Activated naive CD8-positive, alpha-beta T cell treated with anti-CD3 and anti-CD28 coated beads, Interleukin-2, amount 50 U/mL, for 24 hours (primary cell): ENCODE data around the gene KRT76.

Experiments
- ATAC-seq: fragments of 150-1000 bp; cut with Tn5 transposase; one replicate; pipeline ENCODE4 v1.10.0; 2021
- DNase-seq: peaks from one replicate; pipeline ENCODE4 v3.0.0; 2021
- H3K27ac Mint-ChIP-seq: one replicate; pipeline ENCODE4 v1.8.0; 2021; ENCODE audit warnings: mild to moderate bottlenecking, mixed read lengths
- H3K27me3 Mint-ChIP-seq: one replicate; pipeline ENCODE4 v1.8.0; 2021; ENCODE audit warnings: mixed read lengths
- H3K36me3 Mint-ChIP-seq: one replicate; pipeline ENCODE4 v1.8.0; 2021; ENCODE audit warnings: low read depth, mixed read lengths
- H3K4me1 Mint-ChIP-seq: one replicate; pipeline ENCODE4 v1.8.0; 2021; ENCODE audit warnings: mixed read lengths
- H3K4me3 Mint-ChIP-seq: one replicate; pipeline ENCODE4 v1.8.0; 2021; ENCODE audit warnings: mild to moderate bottlenecking, moderate library complexity, mixed read lengths
- H3K9me3 Mint-ChIP-seq: one replicate; pipeline ENCODE4 v1.8.0; 2021; ENCODE audit warnings: mixed read lengths

Gene KRT76

GRCh38 chr12:52807544-52808470, 30.7 kb upstream of the KRT76 start:
- Mint-ChIP-seq H3K27me3 (no peaks in the 10 kb centered on the region), H3K36me3 (no peaks in the 10 kb centered on the region), H3K4me3 (no peak overlapping the region), H3K27ac (no peak overlapping the region), H3K4me1 (no peaks in the 10 kb centered on the region), H3K9me3 (no peaks in the 10 kb centered on the region)
- no peak for DNase-seq
- no peak for ATAC-seq

- Mint-ChIP-seq H3K36me3 (no peaks in the 10 kb centered on the region), H3K27ac (no peak overlapping the region), H3K9me3 (no peaks in the 10 kb centered on the region), H3K4me1 (no peaks in the 10 kb centered on the region), H3K27me3 (no peaks in the 10 kb centered on the region), H3K4me3 (no peak overlapping the region)
- DNase-seq, result no peak
- ATAC-seq, result no peak
Observed at GRCh38 chr12:52806821-52807543, 29.8 kb upstream of the KRT76 start.

GRCh38 chr12:52806169-52806811, 29.1 kb upstream of the KRT76 start:
- no peak overlapping the region for H3K4me3 Mint-ChIP-seq
- H3K9me3 Mint-ChIP-seq, result no peaks in the 10 kb centered on the region
- no peaks in the 10 kb centered on the region for H3K4me1 Mint-ChIP-seq
- ATAC-seq, result no peak
- DNase-seq, result no peak
- H3K36me3 Mint-ChIP-seq, result no peaks in the 10 kb centered on the region
- no peaks in the 10 kb centered on the region for H3K27me3 Mint-ChIP-seq
- H3K27ac Mint-ChIP-seq, result no peak overlapping the region

GRCh38 chr12:52805739-52806138, 28.6 kb upstream of the KRT76 start:
- Mint-ChIP-seq H3K27me3 (no peaks in the 10 kb centered on the region), H3K36me3 (no peaks in the 10 kb centered on the region), H3K9me3 (no peaks in the 10 kb centered on the region), H3K4me3 (no peak overlapping the region), H3K27ac (no peak overlapping the region), H3K4me1 (no peaks in the 10 kb centered on the region)
- ATAC-seq (no peak), DNase-seq (no peak)

GRCh38 chr12:52805000-52805399, 27.9 kb upstream of the KRT76 start:
- DNase-seq, result no peak
- Mint-ChIP-seq H3K9me3 (no peaks in the 10 kb centered on the region), H3K36me3 (no peaks in the 10 kb centered on the region), H3K4me3 (no peak overlapping the region), H3K4me1 (no peaks in the 10 kb centered on the region), H3K27ac (no peak overlapping the region), H3K27me3 (no peaks in the 10 kb centered on the region)
- no peak for ATAC-seq

- DNase-seq, result no peak
- Mint-ChIP-seq H3K27ac (no peak overlapping the region), H3K4me1 (no peaks in the 10 kb centered on the region), H3K27me3 (no peaks in the 10 kb centered on the region), H3K36me3 (no peaks in the 10 kb centered on the region), H3K9me3 (no peaks in the 10 kb centered on the region), H3K4me3 (no peak overlapping the region)
- no peak for ATAC-seq
Observed at GRCh38 chr12:52802442-52802841, 25.3 kb upstream of the KRT76 start.

- no peaks in the 10 kb centered on the region for H3K9me3 Mint-ChIP-seq
- no peak for ATAC-seq
Observed at GRCh38 chr12:52801773-52802172, 24.6 kb upstream of the KRT76 start.

GRCh38 chr12:52800259-52800917, 23.2 kb upstream of the KRT76 start:
- Mint-ChIP-seq H3K9me3 (no peaks in the 10 kb centered on the region), H3K27me3 (no peaks in the 10 kb centered on the region), H3K27ac (no peak overlapping the region), H3K4me1 (no peaks in the 10 kb centered on the region), H3K36me3 (no peaks in the 10 kb centered on the region), H3K4me3 (no peak overlapping the region)
- no peak for DNase-seq
- ATAC-seq, result no peak

More at GRCh38 chr12:52801773-52802172, 24.6 kb upstream of the KRT76 start:
- H3K4me1 Mint-ChIP-seq, result no peaks in the 10 kb centered on the region
- no peak for DNase-seq
- H3K27me3 Mint-ChIP-seq, result no peaks in the 10 kb centered on the region
- H3K36me3 Mint-ChIP-seq, result no peaks in the 10 kb centered on the region
- H3K4me3 Mint-ChIP-seq, result no peak overlapping the region
- no peak overlapping the region for H3K27ac Mint-ChIP-seq

GRCh38 chr12:52799505-52800211, 22.5 kb upstream of the KRT76 start:
- no peak overlapping the region for H3K27ac Mint-ChIP-seq
- H3K4me1 Mint-ChIP-seq, result peaks cover 5% of the 10 kb centered on the region
- H3K27me3 Mint-ChIP-seq, result no peaks in the 10 kb centered on the region
- DNase-seq, result no peak
- no peaks in the 10 kb centered on the region for H3K9me3 Mint-ChIP-seq
- no peaks in the 10 kb centered on the region for H3K36me3 Mint-ChIP-seq
- no peak for ATAC-seq
- H3K4me3 Mint-ChIP-seq, result no peak overlapping the region

GRCh38 chr12:52798671-52799504, 21.7 kb upstream of the KRT76 start:
- peaks cover 13% of the 10 kb centered on the region for H3K4me1 Mint-ChIP-seq
- H3K36me3 Mint-ChIP-seq, result no peaks in the 10 kb centered on the region
- H3K4me3 Mint-ChIP-seq, result no peak overlapping the region
- no peaks in the 10 kb centered on the region for H3K27me3 Mint-ChIP-seq
- ATAC-seq, result no peak
- H3K27ac Mint-ChIP-seq, result no peak overlapping the region
- H3K9me3 Mint-ChIP-seq, result no peaks in the 10 kb centered on the region
- no peak for DNase-seq

- ATAC-seq, result no peak
- Mint-ChIP-seq H3K9me3 (no peaks in the 10 kb centered on the region), H3K4me3 (no peak overlapping the region), H3K36me3 (no peaks in the 10 kb centered on the region), H3K27ac (no peak overlapping the region), H3K27me3 (no peaks in the 10 kb centered on the region), H3K4me1 (peaks cover 14% of the 10 kb centered on the region)
- no peak for DNase-seq
Observed at GRCh38 chr12:52798003-52798670, 21.0 kb upstream of the KRT76 start.

GRCh38 chr12:52797529-52797894, 20.4 kb upstream of the KRT76 start:
- H3K27me3 Mint-ChIP-seq, result no peaks in the 10 kb centered on the region
- ATAC-seq, result no peak

More at GRCh38 chr12:52797529-52797894, 20.4 kb upstream of the KRT76 start:
- Mint-ChIP-seq H3K4me3 (no peak overlapping the region), H3K27ac (no peak overlapping the region), H3K36me3 (no peaks in the 10 kb centered on the region), H3K9me3 (no peaks in the 10 kb centered on the region), H3K4me1 (peaks cover 18% of the 10 kb centered on the region)
- no peak for DNase-seq
